MCF 10A (cell line): Measurements from ENCODE around the gene EHD1. TPM values are rescaled to one million over a fixed set of nuclear protein-coding genes. Genes with fewer than 3 reads are reported as not detected.

Experiments used
- BruUV-seq: library from RNA; stranded (reverse); fragments of 400-500 nt; replicated peaks from 2 replicates; lab custom pipeline; 2021; lab: Mats Ljungman, UMichigan
- CTCF ChIA-PET: fragments of 300-600 bp; sonication (Branson Sonifier 250); formaldehyde crosslinking; extraction: SDS; loops from one replicate; lab custom pipeline; 2021; ENCODE audit warnings: antibody characterized with exemption, inconsistent platforms; lab: Yijun Ruan, JAX
- POLR2A ChIA-PET: fragments of 300-600, 350-650 bp; sonication (Branson Sonifier 250); formaldehyde crosslinking; extraction: SDS; loops from one replicate; lab custom pipeline; 2020; ENCODE audit warnings: antibody characterized with exemption, inconsistent platforms; lab: Yijun Ruan, JAX
- DNase-seq: peaks from one replicate; pipeline ENCODE4 v3.0.0-alpha.2; 2018; ENCODE audit not compliant: unreplicated experiment
- H3K27ac Mint-ChIP-seq: one replicate; pipeline ENCODE4 v1.8.0; 2022; ENCODE audit warnings: mild to moderate bottlenecking, low read depth, mixed read lengths; ENCODE audit not compliant: unreplicated experiment
- H3K27me3 Mint-ChIP-seq: one replicate; pipeline ENCODE4 v1.8.0; 2022; ENCODE audit warnings: mixed read lengths; ENCODE audit not compliant: insufficient read depth, unreplicated experiment
- H3K36me3 Mint-ChIP-seq: one replicate; pipeline ENCODE4 v1.8.0; 2022; ENCODE audit warnings: mild to moderate bottlenecking, moderate library complexity, mixed read lengths; ENCODE audit not compliant: insufficient read depth, unreplicated experiment
- H3K4me1 Mint-ChIP-seq: one replicate; pipeline ENCODE4 v1.8.0; 2022; ENCODE audit warnings: mixed read lengths; ENCODE audit not compliant: insufficient read depth, unreplicated experiment
- H3K4me3 Mint-ChIP-seq: one replicate; pipeline ENCODE4 v1.8.0; 2022; ENCODE audit warnings: mild to moderate bottlenecking, moderate library complexity, mixed read lengths; ENCODE audit not compliant: unreplicated experiment
- H3K9me3 Mint-ChIP-seq: one replicate; pipeline ENCODE4 v1.8.0; 2022; ENCODE audit warnings: mixed read lengths; ENCODE audit not compliant: unreplicated experiment
- CTCF ChIP-seq: fragments of 200-600 bp; IDR thresholded peaks from one replicate; pipeline ENCODE4 v1.8.0; 2022; ENCODE audit warnings: antibody characterized with exemption, mild to moderate bottlenecking; ENCODE audit not compliant: unreplicated experiment
- intact Hi-C: fragments of 100-400 bp; cut with micrococcal nuclease; formaldehyde crosslinking; loops from 2 replicates; pipeline ENCODE4 v1.14.1; 2022
- total RNA-seq: library from RNA; stranded (reverse); gene quantifications from 2 replicates; pipeline ENCODE4 v1.2.3, GENCODE V29; 2022

The EHD1 gene
- total RNA-seq, 1 experiment from 2014 or later = 80.6 TPM

GRCh38 chr11:64917663-64917995 lies 39.2 kb upstream of the EHD1 start:
- H3K27ac Mint-ChIP-seq = peak overlapping the region; percentile 98
- peak overlapping the region; percentile 90 for H3K4me3 Mint-ChIP-seq
- H3K36me3 Mint-ChIP-seq = peaks cover 19% of the 10 kb centered on the region
- TSS peak; percentile 91 for BruUV-seq
- TF ChIP-seq CTCF = no peak
- CTCF ChIA-PET = interaction anchor here (0.7 to 4.6 kb wide), 7 partner anchors 9 to 209 kb away, joined by 3 to 16 read pairs (median 3); partner anchors contain the start of genes ARL2 and SNX15
- intact Hi-C loops = loop anchor here (1.0 to 10.0 kb wide), 4 partner anchors 70 to 197 kb away; partner anchors contain the start of genes SNX15, TM7SF2 and ZNHIT2
- H3K27me3 Mint-ChIP-seq = no peaks in the 10 kb centered on the region
- no peaks in the 10 kb centered on the region for H3K9me3 Mint-ChIP-seq
- DNase-seq = no peak
- POLR2A ChIA-PET = interaction anchor here (0.7 to 4.2 kb wide), 18 partner anchors 19 to 732 kb away, joined by 3 to 27 read pairs (median 5); partner anchors contain the start of genes ARL2, BATF2, FAU and MEN1
- peaks cover 6% of the 10 kb centered on the region for H3K4me1 Mint-ChIP-seq

GRCh38 chr11:64916775-64917662 lies 38.6 kb upstream of the EHD1 start, which contains the start of gene ATG2A:
TSS of gene ATG2A (minus strand) at chr11:64917209. CDS start at chr11:64917135, 74 bp downstream.
- Mint-ChIP-seq H3K9me3 (no peaks in the 10 kb centered on the region), H3K27ac (peak within 1 kb of the TSS; percentile 98), H3K4me1 (peaks cover 6% of the 10 kb centered on the region), H3K36me3 (peaks cover 25% of the 10 kb centered on the region), H3K27me3 (no peaks in the 10 kb centered on the region), H3K4me3 (peak within 1 kb of the TSS; percentile 90)
- CTCF ChIA-PET = interaction anchor here (0.6 to 4.6 kb wide), 5 partner anchors 24 to 149 kb away, joined by 3 to 16 read pairs (median 3); partner anchors contain the start of genes ARL2 and SNX15
- intact Hi-C loops = loop anchor here (1.0 to 10.0 kb wide), 4 partner anchors 70 to 198 kb away; partner anchors contain the start of genes SNX15, TM7SF2 and ZNHIT2
- POLR2A ChIA-PET = interaction anchor here (0.6 to 4.2 kb wide), 26 partner anchors 8 to 557 kb away, joined by 3 to 27 read pairs (median 5); partner anchors contain the start of genes ARL2, BATF2, EHD1 and FAU
- no peak for TF ChIP-seq CTCF
- BruUV-seq = TSS peak; percentile 65
- peak; percentile 99 for DNase-seq

GRCh38 chr11:64916040-64916774 lies 37.8 kb upstream of the EHD1 start:
- H3K27me3 Mint-ChIP-seq = no peaks in the 10 kb centered on the region
- CTCF ChIA-PET = interaction anchor here (1.0 to 4.6 kb wide), 4 partner anchors 23 to 126 kb away, joined by 3 to 16 read pairs (median 4); no protein-coding TSS in a partner anchor
- intact Hi-C loops = loop anchor here (2.0 to 10.0 kb wide), 3 partner anchors 91 to 199 kb away; partner anchors contain the start of genes SNX15, TM7SF2 and ZNHIT2
- H3K4me1 Mint-ChIP-seq = peaks cover 6% of the 10 kb centered on the region
- H3K4me3 Mint-ChIP-seq = peak overlapping the region; percentile 90
- POLR2A ChIA-PET = interaction anchor here (0.7 to 4.2 kb wide), 18 partner anchors 9 to 556 kb away, joined by 3 to 27 read pairs (median 5); partner anchors contain the start of genes ARL2, EHD1, FAU and MRPL49
- H3K9me3 Mint-ChIP-seq = no peaks in the 10 kb centered on the region
- TF ChIP-seq CTCF = no peak
- H3K27ac Mint-ChIP-seq = peak overlapping the region; percentile 98
- H3K36me3 Mint-ChIP-seq = peaks cover 32% of the 10 kb centered on the region
- no TSS peak for BruUV-seq
- peak; percentile 47 for DNase-seq
